Midbrain (tissue), 1 donor: Measurements from ENCODE around the gene SLC4A2.

ENCODE experiments used
- DNase-seq: peaks from one replicate; lab custom pipeline; 2025; lab: John Stamatoyannopoulos, UW

Gene SLC4A2

GRCh38 chr7:151080067-151080521 lies 20.7 kb downstream of the SLC4A2 start:
- DNase-seq = no peak

GRCh38 chr7:151080522-151081169 lies 21.3 kb downstream of the SLC4A2 start, which contains the start of gene FASTK:
Gene FASTK, minus strand, starts transcription at chr7:151080809. Its CDS starts 43 bp downstream, at chr7:151080766.
- DNase-seq = peak; percentile 94

- DNase-seq = no peak
These were observed 22.0 kb downstream of the SLC4A2 start for GRCh38 chr7:151081170-151082101.

- DNase-seq = no peak
These were observed 23.0 kb downstream of the SLC4A2 start for GRCh38 chr7:151082141-151083070.

GRCh38 chr7:151083071-151083823 lies 23.9 kb downstream of the SLC4A2 start, which contains the start of gene TMUB1:
Gene TMUB1, minus strand, starts transcription at chr7:151083493. Its CDS starts 930 bp downstream, at chr7:151082563.
- peak; percentile 55 for DNase-seq

GRCh38 chr7:151083824-151084160 lies 24.4 kb downstream of the SLC4A2 start:
- DNase-seq = no peak

- no peak for DNase-seq
These were observed 25.9 kb downstream of the SLC4A2 start for GRCh38 chr7:151085329-151085690.

- peak; percentile 89 for DNase-seq
These were observed 26.6 kb downstream of the SLC4A2 start, which contains the start of gene AGAP3 for GRCh38 chr7:151085691-151086620. Gene AGAP3, plus strand, starts transcription at chr7:151086475. Its CDS starts 267 bp downstream, at chr7:151086742.

GRCh38 chr7:151086802-151087244 lies 27.4 kb downstream of the SLC4A2 start:
- DNase-seq = no peak

GRCh38 chr7:151087245-151088018 lies 28.0 kb downstream of the SLC4A2 start:
- peak; percentile 74 for DNase-seq

GRCh38 chr7:151088019-151088855 lies 28.8 kb downstream of the SLC4A2 start:
- DNase-seq = no peak

- peak; percentile 13 for DNase-seq
These were observed 29.7 kb downstream of the SLC4A2 start for GRCh38 chr7:151088856-151089699.

GRCh38 chr7:151089893-151090730 lies 30.7 kb downstream of the SLC4A2 start:
- no peak for DNase-seq

GRCh38 chr7:151091003-151091402 lies 31.6 kb downstream of the SLC4A2 start:
- no peak for DNase-seq

- DNase-seq = no peak
These were observed 32.0 kb downstream of the SLC4A2 start for GRCh38 chr7:151091431-151091830.

- DNase-seq = no peak
These were observed 32.6 kb downstream of the SLC4A2 start for GRCh38 chr7:151091988-151092387.
